ENCODE data around the gene BDKRB2.

Gene BDKRB2

GRCh38 chr14:96166461-96167223, 38.0 kb upstream of the BDKRB2 start:
- TF ChIP-seq GATA1 (IDR thresholded peaks at IDR 0.05; ENCODE audit: low read depth, low read length) (no peak), POLR2A (IDR thresholded peaks at IDR 0.05; ENCODE audit: low read length) (no peak)

GRCh38 chr14:96167224-96168148, 37.2 kb upstream of the BDKRB2 start:
- no peak for DNase-seq
- TF ChIP-seq POLR2A (IDR thresholded peaks at IDR 0.05; ENCODE audit: low read length) = no peak
- TF ChIP-seq GATA1 (IDR thresholded peaks at IDR 0.05; ENCODE audit: low read depth, low read length) = no peak

More at GRCh38 chr14:96166461-96167223, 38.0 kb upstream of the BDKRB2 start:
- DNase-seq = no peak

DNA sequence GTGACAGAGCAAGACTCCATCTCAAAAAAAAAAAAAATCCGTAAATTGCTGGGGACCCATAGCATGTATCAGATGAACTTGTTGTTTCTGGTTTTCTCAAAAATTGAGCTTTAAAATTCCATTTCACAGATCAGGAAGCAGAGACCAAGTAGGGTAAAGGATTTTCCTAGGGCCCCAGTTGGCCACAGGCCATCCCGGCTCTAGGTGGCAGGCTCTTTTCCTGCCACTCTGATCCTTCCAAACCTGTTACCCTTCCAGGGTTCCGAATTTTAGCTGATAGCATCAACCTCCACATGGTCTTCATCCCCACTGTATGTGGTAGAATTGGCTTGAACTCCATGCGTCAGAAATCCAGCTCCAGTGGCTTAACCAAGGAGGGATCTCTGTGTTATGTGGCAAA, 36.1 kb upstream of the BDKRB2 start:
- TF ChIP-seq GATA1 (IDR thresholded peaks at IDR 0.05; ENCODE audit: low read depth, low read length) (no peak), POLR2A (IDR thresholded peaks at IDR 0.05; ENCODE audit: low read length) (no peak)
- no peak for DNase-seq

DNA sequence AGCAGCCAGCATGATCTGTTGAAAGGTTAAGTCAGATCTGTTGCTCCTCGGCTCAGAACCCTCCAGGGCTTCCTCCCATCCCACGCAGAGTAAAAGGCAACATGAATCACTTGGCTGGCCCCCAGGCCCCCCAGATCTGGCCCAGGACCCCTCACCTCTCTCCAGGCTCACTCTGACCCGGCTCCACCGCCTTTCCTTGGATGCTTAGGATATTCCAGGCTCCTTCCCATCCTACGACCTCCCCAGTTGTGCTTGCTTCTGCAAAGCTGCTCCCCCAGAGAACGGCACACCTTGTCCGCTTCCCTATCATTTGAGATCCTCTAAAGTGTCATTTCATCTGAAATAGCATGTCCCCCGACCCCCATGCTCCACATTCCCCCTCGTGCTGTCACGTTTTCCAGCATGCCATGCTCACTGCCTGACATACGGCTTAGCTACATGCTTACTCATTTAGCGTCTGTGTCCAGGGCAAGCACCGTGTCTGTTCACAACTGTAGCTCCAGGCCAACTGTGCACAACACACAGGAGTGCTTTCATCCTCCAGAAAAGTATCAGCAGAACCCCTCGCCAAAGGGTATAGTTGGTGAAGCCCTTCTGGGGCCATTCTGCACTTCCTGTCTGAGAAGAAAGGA, 33.6 kb upstream of the BDKRB2 start:
- TF ChIP-seq GATA1 (IDR thresholded peaks at IDR 0.05; ENCODE audit: low read depth, low read length) (no peak), POLR2A (IDR thresholded peaks at IDR 0.05; ENCODE audit: low read length) (no peak)
- no peak for DNase-seq

GRCh38 chr14:96173636-96174475, 30.8 kb upstream of the BDKRB2 start:
- DNase-seq = no peak
- TF ChIP-seq POLR2A (IDR thresholded peaks at IDR 0.05; ENCODE audit: low read length) (no peak), GATA1 (IDR thresholded peaks at IDR 0.05; ENCODE audit: low read depth, low read length) (no peak)

GRCh38 chr14:96176275-96176674, 28.4 kb upstream of the BDKRB2 start:
- no peak for DNase-seq

DNA sequence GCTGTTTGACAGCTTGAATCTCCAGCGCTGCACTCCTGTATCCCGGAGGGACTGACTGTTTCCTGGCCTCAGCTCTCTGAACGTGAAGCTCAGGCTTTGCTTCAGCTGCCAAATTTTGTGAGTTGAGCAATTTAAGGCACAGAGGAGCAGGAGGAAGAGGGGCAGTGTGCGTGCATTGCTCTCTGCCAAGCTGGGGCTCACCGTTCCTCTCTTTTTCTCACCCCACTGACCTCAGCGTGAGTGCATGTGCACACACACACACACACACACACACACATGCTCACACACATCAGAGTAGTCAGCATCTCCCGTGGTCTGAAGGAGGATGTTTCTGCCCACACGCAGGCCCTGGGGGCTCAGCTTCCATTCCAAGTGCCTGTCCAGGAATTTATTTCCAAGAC, 27.8 kb upstream of the BDKRB2 start:
- TF ChIP-seq POLR2A (IDR thresholded peaks at IDR 0.05; ENCODE audit: low read length) = no peak
- TF ChIP-seq GATA1 (IDR thresholded peaks at IDR 0.05; ENCODE audit: low read depth, low read length) = no peak
- DNase-seq = no peak

More at GRCh38 chr14:96176275-96176674, 28.4 kb upstream of the BDKRB2 start:
- TF ChIP-seq GATA1 (IDR thresholded peaks at IDR 0.05; ENCODE audit: low read depth, low read length) (no peak), POLR2A (IDR thresholded peaks at IDR 0.05; ENCODE audit: low read length) (no peak)

GRCh38 chr14:96177766-96178375, 26.8 kb upstream of the BDKRB2 start:
- no peak for TF ChIP-seq POLR2A (IDR thresholded peaks at IDR 0.05; ENCODE audit: low read length)
- TF ChIP-seq GATA1 (IDR thresholded peaks at IDR 0.05; ENCODE audit: low read depth, low read length) = no peak
- no peak for DNase-seq

DNA sequence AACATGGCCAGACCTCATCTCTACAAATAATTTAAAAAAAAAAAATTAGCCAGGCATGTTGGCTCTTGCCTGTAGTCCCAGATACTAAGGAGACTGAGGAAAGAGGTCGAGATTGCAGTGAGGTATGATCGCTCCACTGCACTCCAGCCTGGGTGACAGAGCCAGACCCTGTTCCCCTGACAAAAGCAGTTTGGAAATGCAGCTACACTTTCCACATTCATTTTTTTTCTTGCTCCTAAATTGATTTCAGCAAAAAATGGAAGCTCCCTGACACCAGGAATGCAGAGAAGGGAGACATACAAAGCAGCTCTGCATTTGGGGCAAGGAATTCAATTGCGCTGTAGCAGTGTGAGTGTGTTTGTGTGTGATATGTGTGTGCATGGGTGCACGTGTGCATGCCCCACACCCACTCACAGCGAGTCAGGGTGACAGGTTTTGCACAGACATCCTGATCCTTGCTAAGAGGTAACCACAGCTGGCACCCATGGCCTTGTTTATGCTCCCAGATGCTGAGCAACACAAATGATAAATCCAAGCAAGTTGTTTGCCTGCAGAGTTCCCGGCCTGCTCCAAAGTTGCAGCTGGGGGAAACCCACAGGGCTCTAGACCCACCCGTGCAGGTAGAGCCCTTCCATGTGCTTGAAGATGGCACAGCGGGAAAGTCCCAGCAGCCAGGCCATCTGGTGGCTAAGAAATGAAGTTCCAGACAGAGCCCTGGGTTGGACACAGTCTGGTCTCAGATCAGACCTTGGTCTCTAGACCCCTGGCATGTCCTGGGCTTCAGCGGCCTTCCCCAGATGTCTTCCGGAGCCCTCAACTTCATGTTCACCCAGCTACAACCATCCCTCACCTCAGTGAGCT, 25.9 kb upstream of the BDKRB2 start:
- TF ChIP-seq POLR2A (IDR thresholded peaks at IDR 0.05; ENCODE audit: low read length) = no peak
- TF ChIP-seq GATA1 (IDR thresholded peaks at IDR 0.05; ENCODE audit: low read depth, low read length) = no peak
- no peak for DNase-seq

DNA sequence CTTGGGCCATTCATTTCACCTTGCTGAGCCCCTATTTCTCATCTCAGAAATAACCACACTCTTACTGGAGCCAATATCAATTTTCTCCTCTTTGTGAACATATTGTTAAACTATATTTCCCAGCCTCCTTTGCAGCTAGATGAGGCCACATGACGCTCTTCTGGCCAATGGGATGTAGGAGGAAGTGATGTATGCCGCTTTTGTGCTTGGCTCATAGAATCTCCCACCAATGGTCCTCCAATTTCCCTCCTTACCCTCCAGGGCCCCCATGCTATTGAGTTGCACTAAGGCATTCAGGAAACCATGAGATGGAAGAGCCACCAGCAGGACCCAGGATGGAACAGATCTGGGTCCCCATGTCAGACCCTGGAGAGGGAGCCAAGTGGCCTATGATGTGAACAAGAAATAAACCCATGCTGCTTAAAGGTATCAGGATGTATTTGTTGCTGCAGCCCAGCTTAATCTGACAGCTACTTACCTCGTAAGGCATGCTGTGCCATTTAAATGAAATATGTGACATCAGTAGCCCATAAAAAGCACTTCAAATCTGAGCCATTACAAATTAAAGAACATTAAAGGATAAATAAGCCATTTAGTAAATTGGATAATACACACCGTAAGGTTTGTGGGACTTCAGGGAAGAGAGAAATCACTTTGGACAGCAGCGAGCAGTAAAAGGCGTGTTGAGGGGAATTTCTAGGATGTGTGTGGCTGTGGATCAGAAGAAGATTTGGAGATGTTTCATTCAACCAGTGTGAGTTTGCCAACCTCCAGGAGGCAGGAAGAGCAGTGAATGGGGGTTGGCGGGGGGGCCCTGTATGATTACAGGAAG, 24.4 kb upstream of the BDKRB2 start:
- no peak for TF ChIP-seq GATA1 (IDR thresholded peaks at IDR 0.05; ENCODE audit: low read depth, low read length)
- no peak for TF ChIP-seq POLR2A (IDR thresholded peaks at IDR 0.05; ENCODE audit: low read length)
- no peak for DNase-seq
